ENCODE measurements around the gene HNRNPAB.

The HNRNPAB gene

DNA sequence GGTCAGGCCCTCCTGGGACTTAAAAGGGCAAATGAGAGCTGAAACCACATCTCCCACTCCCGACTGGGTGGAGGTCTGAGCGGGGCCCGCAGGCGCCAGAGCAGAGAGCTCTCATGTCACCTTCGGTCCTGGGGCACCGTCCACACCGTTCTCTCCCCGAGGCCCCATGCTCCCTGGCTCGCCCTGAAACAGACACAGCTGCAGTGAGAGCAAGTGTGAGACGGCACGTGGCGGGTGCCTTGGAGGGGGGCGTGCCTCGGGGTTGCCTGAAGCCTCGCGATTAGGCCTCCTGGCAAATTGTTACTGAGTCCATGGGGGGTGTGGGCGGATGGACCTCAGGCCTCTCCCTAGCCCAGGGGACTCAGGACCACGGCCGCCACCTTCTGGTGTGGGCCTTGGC is 52.4 kb downstream of the HNRNPAB start:
- no peaks in the 10 kb centered on the region for H3K9me3 ChIP-seq (ENCODE audit: control insufficient read depth, insufficient read depth, low read length)
- H3K4me3 ChIP-seq (ENCODE audit: low read depth, low read length), result no peak overlapping the region
- H3K27me3 ChIP-seq (ENCODE audit: control insufficient read depth, insufficient read depth, low read length), result no peaks in the 10 kb centered on the region
- H3K36me3 ChIP-seq (ENCODE audit: control insufficient read depth, insufficient read depth, low read length), result no peaks in the 10 kb centered on the region
- H3K9ac ChIP-seq (ENCODE audit: low read depth, low read length), result no peak overlapping the region
- no peaks in the 10 kb centered on the region for H3K4me1 ChIP-seq (ENCODE audit: control insufficient read depth, insufficient read depth, low read length)

DNA sequence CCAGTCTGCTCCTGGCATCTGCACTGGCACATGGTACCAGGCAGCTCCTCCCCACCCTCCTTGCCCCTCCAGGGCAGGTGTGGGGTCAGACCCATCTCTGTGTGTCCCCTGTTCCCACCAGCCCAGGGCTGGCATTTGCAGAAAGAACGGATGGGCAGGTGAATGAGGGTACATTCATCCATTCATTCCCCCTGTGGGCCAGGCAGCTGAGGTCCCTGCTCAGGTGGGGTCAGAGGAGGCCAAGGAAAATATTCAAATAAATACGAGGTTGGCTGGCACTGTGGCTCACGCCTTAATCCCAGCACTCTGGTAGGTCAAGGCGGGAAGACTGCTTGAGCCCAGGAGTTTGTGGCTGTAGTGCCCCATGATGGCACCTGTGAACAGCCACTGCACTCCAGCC is 53.3 kb downstream of the HNRNPAB start:
- no peaks in the 10 kb centered on the region for H3K4me1 ChIP-seq (ENCODE audit: control insufficient read depth, insufficient read depth, low read length)
- no peaks in the 10 kb centered on the region for H3K27me3 ChIP-seq (ENCODE audit: control insufficient read depth, insufficient read depth, low read length)

GRCh38 chr5:178259623-178260536 is 55.5 kb downstream of the HNRNPAB start:
- Histone ChIP-seq H3K27me3 (ENCODE audit: control insufficient read depth, insufficient read depth, low read length) (no peaks in the 10 kb centered on the region), H3K36me3 (ENCODE audit: control insufficient read depth, insufficient read depth, low read length) (no peaks in the 10 kb centered on the region), H3K4me1 (ENCODE audit: control insufficient read depth, insufficient read depth, low read length) (no peaks in the 10 kb centered on the region), H3K4me3 (ENCODE audit: low read depth, low read length) (no peak overlapping the region), H3K9me3 (ENCODE audit: control insufficient read depth, insufficient read depth, low read length) (no peaks in the 10 kb centered on the region), H3K9ac (ENCODE audit: low read depth, low read length) (no peak overlapping the region)

More for the DNA sequence above, 53.3 kb downstream of the HNRNPAB start:
- no peak overlapping the region for H3K4me3 ChIP-seq (ENCODE audit: low read depth, low read length)
- no peaks in the 10 kb centered on the region for H3K9me3 ChIP-seq (ENCODE audit: control insufficient read depth, insufficient read depth, low read length)
- H3K9ac ChIP-seq (ENCODE audit: low read depth, low read length), result no peak overlapping the region
- no peaks in the 10 kb centered on the region for H3K36me3 ChIP-seq (ENCODE audit: control insufficient read depth, insufficient read depth, low read length)

Data from iPS-15b (cell line).